ENCODE results near the gene IL27RA. TPM values are rescaled to one million over a fixed set of nuclear protein-coding genes. Genes with fewer than 3 reads are reported as not detected.

Gene IL27RA
- 5.3 TPM for total RNA-seq
- long read RNA-seq, transcript IL27RA-201 (14 exons, 2,962 nt): major isoform, 9 of 16 reads
- long read RNA-seq, partial matches to known transcripts: 3 of 16 reads
- long read RNA-seq, other reads (novel, unspliced or antisense): 4 of 16 reads

GRCh38 chr19:14031719-14032480, at the start of gene IL27RA:
IL27RA (plus strand) TSS chr19:14031762; CDS start chr19:14031873, 111 bp downstream.
- DNase-seq: peak; percentile 81
- ATAC-seq (ENCODE audit: poor library complexity): peak; percentile 85
- intact Hi-C loops (cut with DNase I): no loop called here

- no peak for DNase-seq
- intact Hi-C loops (cut with DNase I): no loop called here
- no peak for ATAC-seq (ENCODE audit: poor library complexity)
Observed at GRCh38 chr19:13981988-13982501, 49.5 kb upstream of the IL27RA start.

GRCh38 chr19:13982773-13983172, 48.8 kb upstream of the IL27RA start:
- intact Hi-C loops (cut with DNase I): no loop called here
- DNase-seq: no peak
- no peak for ATAC-seq (ENCODE audit: poor library complexity)

GRCh38 chr19:13983213-13983889, 48.2 kb upstream of the IL27RA start:
- intact Hi-C loops (cut with DNase I): no loop called here
- ATAC-seq (ENCODE audit: poor library complexity) (no peak), DNase-seq (no peak)

- ATAC-seq (ENCODE audit: poor library complexity) (no peak), DNase-seq (no peak)
- intact Hi-C loops (cut with DNase I): no loop called here
Observed at GRCh38 chr19:13984186-13984585, 47.4 kb upstream of the IL27RA start.

GRCh38 chr19:13984875-13985741, 46.5 kb upstream of the IL27RA start:
- ATAC-seq (ENCODE audit: poor library complexity) (no peak), DNase-seq (no peak)
- intact Hi-C loops (cut with DNase I): no loop called here

GRCh38 chr19:13985771-13986347, 45.7 kb upstream of the IL27RA start:
- ATAC-seq (ENCODE audit: poor library complexity) (no peak), DNase-seq (no peak)
- intact Hi-C loops (cut with DNase I): no loop called here

GRCh38 chr19:13986348-13986904, 45.1 kb upstream of the IL27RA start:
- intact Hi-C loops (cut with DNase I): no loop called here
- peak; percentile 93 for DNase-seq
- ATAC-seq (ENCODE audit: poor library complexity): peak; percentile 46

- DNase-seq (peak; percentile 76), ATAC-seq (ENCODE audit: poor library complexity) (peak; percentile 71)
- intact Hi-C loops (cut with DNase I): no loop called here
Observed at GRCh38 chr19:13987101-13987890, 44.3 kb upstream of the IL27RA start.

- ATAC-seq (ENCODE audit: poor library complexity): no peak
- intact Hi-C loops (cut with DNase I): no loop called here
- no peak for DNase-seq
Observed at GRCh38 chr19:13989487-13989886, 42.1 kb upstream of the IL27RA start.

GRCh38 chr19:13990085-13990484, 41.5 kb upstream of the IL27RA start:
- intact Hi-C loops (cut with DNase I): no loop called here
- ATAC-seq (ENCODE audit: poor library complexity): no peak
- no peak for DNase-seq

GRCh38 chr19:13992025-13992424, 39.5 kb upstream of the IL27RA start:
- no peak for DNase-seq
- ATAC-seq (ENCODE audit: poor library complexity): no peak
- intact Hi-C loops (cut with DNase I): no loop called here

- intact Hi-C loops (cut with DNase I): no loop called here
- DNase-seq (no peak), ATAC-seq (ENCODE audit: poor library complexity) (no peak)
Observed at GRCh38 chr19:13993590-13994300, 37.8 kb upstream of the IL27RA start.

- peak; percentile 74 for DNase-seq
- intact Hi-C loops (cut with DNase I): no loop called here
- peak; percentile 87 for ATAC-seq (ENCODE audit: poor library complexity)
Observed at GRCh38 chr19:13995017-13995728, 36.4 kb upstream of the IL27RA start.

GRCh38 chr19:13995878-13996765, 35.4 kb upstream of the IL27RA start:
- no peak for DNase-seq
- no peak for ATAC-seq (ENCODE audit: poor library complexity)
- intact Hi-C loops (cut with DNase I): no loop called here
